ENCODE data around the gene ICA1L.
"Not testable (repeated sequence)": the region's sequence is repeated elsewhere in the genome, so short reads cannot be mapped to it uniquely, and the experiment has no call there.

The ICA1L gene

GRCh38 chr2:202871300-202872141 lies at the start of gene ICA1L:
Gene ICA1L (minus strand): TSS chr2:202871766. CDS start chr2:202829009, 42,757 bp downstream.
- DNase-seq (ENCODE audit: low read depth in 2 of 2) = peak; percentile 22 to 44

GRCh38 chr2:202918860-202919259 lies 47.3 kb upstream of the ICA1L start:
- no peak for DNase-seq (ENCODE audit: low read depth in 2 of 2)

- peak in 1 of 2 donors; percentile 2 for DNase-seq (ENCODE audit: low read depth in 2 of 2)
Observed at GRCh38 chr2:202912342-202913201, 41.0 kb upstream of the ICA1L start.

- peak; percentile 84 to 86 for DNase-seq (ENCODE audit: low read depth in 2 of 2)
Observed at GRCh38 chr2:202911512-202912341, 40.2 kb upstream of the ICA1L start, which contains the start of the genes CARF and WDR12. Gene CARF (plus strand): TSS chr2:202912275. CDS start chr2:202941903, 29,628 bp downstream. Gene WDR12 (minus strand): TSS chr2:202911673. CDS start chr2:202911476, 197 bp downstream.

- no peak for DNase-seq (ENCODE audit: low read depth in 2 of 2)
Observed at GRCh38 chr2:202911203-202911511, 39.6 kb upstream of the ICA1L start.

- DNase-seq (ENCODE audit: low read depth in 2 of 2) = no peak
Observed at GRCh38 chr2:202910698-202911097, 39.1 kb upstream of the ICA1L start.

- not testable (repeated sequence) for DNase-seq (ENCODE audit: low read depth in 2 of 2)
Observed at GRCh38 chr2:202910250-202910649, 38.7 kb upstream of the ICA1L start.

GRCh38 chr2:202909394-202910192 lies 38.0 kb upstream of the ICA1L start:
- no peak for DNase-seq (ENCODE audit: low read depth in 2 of 2)

- no peak for DNase-seq (ENCODE audit: low read depth in 2 of 2)
Observed at GRCh38 chr2:202908186-202908585, 36.6 kb upstream of the ICA1L start.

GRCh38 chr2:202905507-202905906 lies 33.9 kb upstream of the ICA1L start:
- DNase-seq (ENCODE audit: low read depth in 2 of 2) = not testable (repeated sequence)

- DNase-seq (ENCODE audit: low read depth in 2 of 2) = no peak
Observed at GRCh38 chr2:202885190-202885589, 13.6 kb upstream of the ICA1L start.

- DNase-seq (ENCODE audit: low read depth in 2 of 2) = no peak
Observed at GRCh38 chr2:202883987-202884675, 12.6 kb upstream of the ICA1L start.

GRCh38 chr2:202881570-202881969 lies 10.0 kb upstream of the ICA1L start:
- DNase-seq (ENCODE audit: low read depth in 2 of 2) = no peak

- DNase-seq (ENCODE audit: low read depth in 2 of 2) = no peak
Observed at GRCh38 chr2:202877699-202878098, 6.1 kb upstream of the ICA1L start.

GRCh38 chr2:202870431-202871299 lies 901 bp downstream of the ICA1L start:
- peak; percentile 28 to 49 for DNase-seq (ENCODE audit: low read depth in 2 of 2)

GRCh38 chr2:202861987-202862386 lies 9.6 kb downstream of the ICA1L start:
- DNase-seq (ENCODE audit: low read depth in 2 of 2) = no peak

GRCh38 chr2:202858601-202859000 lies 13.0 kb downstream of the ICA1L start:
- no peak for DNase-seq (ENCODE audit: low read depth in 2 of 2)

GRCh38 chr2:202849343-202849742 lies 22.2 kb downstream of the ICA1L start:
- DNase-seq (ENCODE audit: low read depth in 2 of 2) = not testable (repeated sequence)

- no peak for DNase-seq (ENCODE audit: low read depth in 2 of 2)
Observed at GRCh38 chr2:202848813-202849212, 22.8 kb downstream of the ICA1L start.

Data from stimulated activated CD4-positive, alpha-beta T cell treated with anti-CD3 and anti-CD28 coated beads, Interleukin-15, amount 100 ng/mL, for 48 hours (primary cell).